ENCODE results near the gene TBX21.

TBX21 gene

DNA sequence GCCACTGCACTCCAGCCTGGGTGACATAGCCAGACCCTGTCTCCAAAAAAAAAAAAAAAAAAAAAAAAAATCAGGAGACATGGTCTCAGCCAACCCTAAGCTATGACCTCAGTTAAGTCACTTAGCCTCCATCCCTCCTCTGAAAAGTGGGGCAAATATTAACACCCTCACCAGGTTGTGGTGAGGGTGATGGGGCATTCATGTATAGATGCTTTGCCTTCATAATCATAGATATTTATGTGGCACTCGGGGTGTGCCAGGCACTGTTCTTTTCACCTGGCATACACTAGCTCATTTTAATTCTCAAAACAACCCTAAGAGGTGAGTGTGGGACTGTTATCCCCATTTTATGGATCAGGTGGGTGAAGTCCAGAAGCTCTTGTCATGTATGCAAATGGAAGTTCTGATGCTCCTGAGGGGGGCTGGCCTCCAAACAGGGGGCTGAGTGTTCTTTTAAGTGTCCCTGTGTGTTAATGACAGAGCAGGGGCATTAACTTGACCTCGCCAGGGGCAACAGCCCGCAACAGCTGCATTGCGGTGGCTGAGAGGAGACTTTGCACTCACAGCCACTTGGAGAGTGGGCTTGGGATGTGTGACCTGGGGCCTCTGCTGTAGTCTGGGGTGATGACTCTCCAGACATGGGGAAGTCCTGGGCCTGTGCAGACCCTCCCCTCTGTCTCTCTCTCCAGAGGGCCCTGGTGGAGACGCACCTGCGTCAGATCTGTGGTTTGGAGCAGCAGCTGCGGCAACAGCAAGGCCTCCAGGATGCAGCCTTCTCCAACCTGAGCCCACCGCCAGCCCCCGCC is 34.9 kb upstream of the TBX21 start:
- in situ Hi-C loops (cut with MboI; ENCODE audit: low sequenced_read_pairs), result no loop called here

DNA sequence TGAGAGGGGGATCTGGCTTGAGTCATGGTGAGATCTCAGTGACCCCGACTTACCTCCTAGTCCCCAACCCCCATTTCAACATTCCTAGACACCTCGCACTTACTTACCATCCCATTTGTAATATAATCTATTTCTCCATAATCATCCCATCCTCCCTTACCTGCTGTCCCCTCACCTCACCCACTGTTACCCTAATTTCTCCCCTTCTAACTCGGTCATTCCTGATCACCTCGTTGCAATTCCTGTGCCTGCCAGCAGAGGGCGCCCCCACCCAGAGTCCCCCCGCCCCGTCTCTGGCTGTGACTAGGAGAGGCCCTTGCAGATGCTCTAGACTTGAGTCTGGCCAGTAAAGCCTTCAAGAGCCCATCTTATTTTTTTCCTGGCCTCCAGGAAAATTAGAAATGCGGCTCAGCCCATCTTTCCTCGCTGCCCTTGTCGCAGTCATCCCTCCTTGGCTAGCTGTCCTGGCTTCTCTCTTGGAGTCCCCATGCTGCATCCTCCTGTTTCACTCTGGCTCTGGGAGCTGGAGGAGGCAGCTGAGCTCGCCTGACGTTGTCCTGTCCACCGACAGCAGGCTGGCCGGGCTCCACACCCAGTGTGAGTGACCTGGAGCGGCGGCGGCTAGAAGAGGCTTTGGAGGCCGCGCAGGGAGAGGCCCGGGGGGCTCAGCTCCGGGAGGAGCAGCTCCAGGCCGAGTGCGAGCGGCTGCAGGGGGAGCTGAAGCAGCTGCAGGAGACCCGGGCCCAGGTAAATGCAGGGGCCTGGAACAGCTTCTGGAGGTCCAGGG is 34.1 kb upstream of the TBX21 start:
- in situ Hi-C loops (cut with MboI; ENCODE audit: low sequenced_read_pairs), result no loop called here

DNA sequence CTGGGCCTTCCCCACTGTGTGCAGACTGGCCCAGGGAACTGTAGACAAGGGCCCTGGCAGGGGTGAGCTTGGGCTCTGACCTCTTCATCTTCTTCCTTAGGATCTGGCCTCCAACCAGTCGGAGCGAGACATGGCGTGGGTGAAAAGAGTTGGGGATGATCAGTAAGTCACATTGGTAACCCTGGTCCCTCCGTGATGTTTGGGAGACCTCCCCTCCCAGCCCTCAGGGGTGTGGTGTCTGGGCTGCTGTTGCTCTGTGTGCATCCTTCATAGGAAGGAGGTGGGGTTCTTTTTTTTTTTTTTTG is 33.5 kb upstream of the TBX21 start:
- in situ Hi-C loops (cut with MboI; ENCODE audit: low sequenced_read_pairs), result no loop called here

DNA sequence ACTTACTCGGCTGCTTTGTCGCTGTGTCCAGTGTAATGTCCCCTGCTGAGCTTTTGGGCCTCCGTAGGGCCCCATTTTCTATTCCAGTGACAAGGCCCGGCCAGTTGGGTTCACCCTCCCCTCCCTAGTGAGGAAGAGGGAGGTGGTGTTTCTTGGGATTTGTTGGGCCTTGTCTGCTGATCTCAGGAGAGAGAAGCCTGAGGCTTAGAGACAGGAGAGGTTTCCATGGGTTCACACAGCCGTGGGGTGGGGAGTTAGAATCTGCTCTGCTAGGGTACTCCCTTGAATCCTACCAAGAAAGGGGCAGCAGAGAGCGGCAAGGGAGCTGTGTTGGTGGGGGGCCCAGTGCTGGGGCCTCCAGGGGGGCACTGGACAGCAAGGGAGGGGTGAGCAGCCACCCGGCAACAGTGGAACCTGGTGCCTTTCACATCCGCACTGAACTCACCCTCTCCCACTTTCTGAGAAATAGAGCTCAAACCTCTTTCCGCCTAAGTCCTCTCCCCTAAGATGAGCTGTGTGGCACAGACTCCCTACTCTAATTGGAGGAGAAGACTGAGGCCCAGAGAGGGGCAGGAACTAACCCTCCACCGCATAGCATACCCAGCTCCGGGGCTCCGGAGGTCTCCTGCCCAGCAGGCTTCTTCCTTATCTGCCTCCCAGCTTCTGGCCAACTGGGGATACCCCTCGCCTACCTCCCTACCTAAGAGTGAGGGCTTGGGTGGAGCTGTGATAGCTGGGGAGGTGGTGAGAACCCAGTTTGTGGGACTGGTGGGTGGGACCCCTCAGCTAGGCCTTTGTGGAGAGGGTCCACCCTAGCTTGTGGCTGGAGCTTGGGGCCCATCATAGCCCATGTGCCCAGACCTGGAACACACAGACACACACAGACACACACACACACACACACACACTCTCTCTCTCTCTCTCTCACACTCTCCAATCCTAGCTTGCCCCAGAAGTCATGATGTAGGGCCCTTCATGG is 32.3 kb upstream of the TBX21 start:
- in situ Hi-C loops (cut with MboI; ENCODE audit: low sequenced_read_pairs), result no loop called here

DNA sequence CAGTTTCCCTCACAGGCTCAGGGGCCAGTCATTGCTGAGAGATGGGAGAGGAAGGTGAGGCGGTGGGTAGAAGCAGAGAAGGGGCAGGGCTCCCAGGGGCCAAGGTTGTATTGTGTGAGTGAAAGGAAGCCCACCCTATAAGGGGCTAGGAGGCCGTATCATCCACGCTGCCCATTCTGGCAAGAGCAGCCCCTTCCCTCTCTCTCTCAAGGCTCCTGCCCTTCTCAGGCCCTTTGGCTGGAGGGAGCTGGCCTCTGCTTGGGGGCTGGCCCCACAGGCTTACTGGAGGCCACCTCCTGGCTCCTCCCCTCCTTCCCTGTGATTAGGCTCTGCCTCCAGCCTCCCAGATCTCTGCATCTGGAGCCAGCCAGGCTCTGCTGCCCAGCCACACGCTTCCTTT is 31.4 kb upstream of the TBX21 start:
- in situ Hi-C loops (cut with MboI; ENCODE audit: low sequenced_read_pairs), result no loop called here

DNA sequence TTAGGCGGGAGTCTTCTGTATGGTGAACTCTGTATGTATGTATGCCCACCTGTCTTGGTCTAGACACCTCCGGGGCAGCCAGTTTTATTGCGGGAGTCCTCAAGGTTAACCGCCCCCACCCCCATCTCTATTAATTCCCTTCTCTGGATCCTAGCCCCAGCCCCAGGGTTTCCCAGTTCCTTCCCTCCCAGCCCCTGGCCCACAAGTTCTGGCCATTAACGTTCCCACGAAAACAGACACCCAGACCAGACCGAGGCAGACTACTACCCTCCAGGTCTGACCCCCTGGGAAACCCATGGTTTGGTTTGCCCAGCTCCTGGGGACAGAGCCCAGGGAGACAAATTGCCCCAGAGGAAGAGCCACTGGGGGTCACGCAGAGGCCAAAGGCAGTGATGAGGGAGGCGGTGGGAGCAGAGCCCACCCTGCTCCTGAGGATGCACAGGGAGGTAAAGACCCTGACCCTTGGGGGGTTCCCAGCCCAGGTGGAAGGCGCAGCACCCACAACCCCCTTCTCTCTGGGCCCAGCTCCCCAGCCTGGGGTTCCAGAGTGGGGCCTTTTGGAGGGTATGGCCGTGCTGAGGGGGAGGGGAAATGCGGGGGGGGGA is 30.5 kb upstream of the TBX21 start:
- in situ Hi-C loops (cut with MboI; ENCODE audit: low sequenced_read_pairs), result no loop called here

DNA sequence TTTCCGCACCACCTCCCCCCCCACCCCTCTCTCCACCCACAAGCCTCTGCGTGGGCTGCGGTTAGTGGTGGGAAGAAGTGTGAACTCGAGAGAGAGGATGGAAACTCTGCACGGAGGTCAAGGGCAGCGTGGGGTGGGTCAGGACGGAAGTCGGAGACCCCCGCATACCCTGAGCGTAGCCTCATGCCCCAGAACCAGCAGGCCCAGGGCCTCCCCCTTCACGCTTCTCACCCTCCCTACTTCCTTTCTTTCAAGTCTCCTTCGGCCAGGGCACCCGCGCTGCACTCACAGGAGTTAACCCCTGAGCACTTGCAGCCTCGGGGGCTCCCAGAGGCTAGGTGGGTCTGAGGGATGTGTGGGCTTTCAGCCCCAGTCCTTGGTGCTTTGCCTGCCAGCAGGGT is 29.8 kb upstream of the TBX21 start:
- in situ Hi-C loops (cut with MboI; ENCODE audit: low sequenced_read_pairs), result no loop called here

DNA sequence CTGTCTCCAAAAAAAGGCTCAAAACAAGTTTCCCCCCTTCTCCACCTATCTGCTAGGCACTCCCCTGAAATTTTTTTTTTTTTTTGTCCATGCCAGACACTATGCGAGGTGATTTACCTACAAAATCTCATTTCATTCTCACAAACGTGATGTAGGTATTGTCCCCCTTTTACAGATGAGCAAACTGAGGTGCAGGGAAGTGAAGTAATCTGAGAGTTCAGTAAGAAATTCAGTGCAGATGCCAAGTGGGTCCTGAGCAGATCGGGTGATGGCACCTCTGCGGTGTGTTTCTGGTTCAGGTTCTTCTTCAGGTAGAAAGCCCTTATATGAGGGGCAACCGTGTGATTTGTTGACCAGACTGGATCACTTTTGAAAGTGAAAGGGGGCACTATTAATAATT is 29.4 kb upstream of the TBX21 start:
- in situ Hi-C loops (cut with MboI; ENCODE audit: low sequenced_read_pairs), result no loop called here

DNA sequence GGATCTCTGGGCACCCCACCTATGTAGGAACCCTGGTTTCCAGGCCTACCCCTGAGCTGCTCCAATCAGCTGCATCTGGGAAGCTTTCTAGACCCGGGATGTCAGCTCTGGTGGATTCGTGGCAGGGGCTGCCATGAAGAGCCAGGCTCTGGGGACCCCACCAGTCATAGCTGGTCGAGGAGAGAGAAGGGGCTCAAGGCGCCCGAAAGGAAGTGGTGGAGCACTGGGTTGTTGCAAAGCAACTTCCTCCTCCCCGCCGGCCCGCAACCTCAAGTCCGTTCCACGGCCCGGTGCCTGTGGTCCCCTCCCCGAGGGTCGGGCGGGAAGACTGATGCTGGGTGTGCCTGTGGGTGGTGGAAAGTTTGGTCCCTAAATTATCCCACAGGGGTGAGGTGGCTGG is 28.9 kb upstream of the TBX21 start:
- in situ Hi-C loops (cut with MboI; ENCODE audit: low sequenced_read_pairs), result no loop called here

DNA sequence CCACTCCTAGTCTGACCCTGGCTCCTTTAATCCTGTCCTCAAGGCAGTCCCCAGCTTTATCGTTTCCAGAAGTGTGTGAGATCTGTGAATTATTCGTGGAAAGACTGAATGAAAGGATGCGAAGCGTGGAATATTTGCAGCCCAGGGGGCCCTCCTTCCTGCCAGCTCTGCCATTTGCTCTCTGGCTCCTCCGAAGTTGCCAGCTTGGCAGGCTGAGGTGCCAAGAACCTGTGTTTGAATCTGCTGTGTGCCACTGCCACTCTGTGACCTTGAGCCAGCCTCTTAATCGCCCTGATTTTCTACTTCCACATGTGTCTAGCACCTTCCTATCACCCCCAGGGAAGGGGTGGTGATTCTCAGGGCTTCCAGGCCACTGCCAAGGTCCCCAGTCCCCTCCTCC is 28.3 kb upstream of the TBX21 start:
- in situ Hi-C loops (cut with MboI; ENCODE audit: low sequenced_read_pairs), result no loop called here

DNA sequence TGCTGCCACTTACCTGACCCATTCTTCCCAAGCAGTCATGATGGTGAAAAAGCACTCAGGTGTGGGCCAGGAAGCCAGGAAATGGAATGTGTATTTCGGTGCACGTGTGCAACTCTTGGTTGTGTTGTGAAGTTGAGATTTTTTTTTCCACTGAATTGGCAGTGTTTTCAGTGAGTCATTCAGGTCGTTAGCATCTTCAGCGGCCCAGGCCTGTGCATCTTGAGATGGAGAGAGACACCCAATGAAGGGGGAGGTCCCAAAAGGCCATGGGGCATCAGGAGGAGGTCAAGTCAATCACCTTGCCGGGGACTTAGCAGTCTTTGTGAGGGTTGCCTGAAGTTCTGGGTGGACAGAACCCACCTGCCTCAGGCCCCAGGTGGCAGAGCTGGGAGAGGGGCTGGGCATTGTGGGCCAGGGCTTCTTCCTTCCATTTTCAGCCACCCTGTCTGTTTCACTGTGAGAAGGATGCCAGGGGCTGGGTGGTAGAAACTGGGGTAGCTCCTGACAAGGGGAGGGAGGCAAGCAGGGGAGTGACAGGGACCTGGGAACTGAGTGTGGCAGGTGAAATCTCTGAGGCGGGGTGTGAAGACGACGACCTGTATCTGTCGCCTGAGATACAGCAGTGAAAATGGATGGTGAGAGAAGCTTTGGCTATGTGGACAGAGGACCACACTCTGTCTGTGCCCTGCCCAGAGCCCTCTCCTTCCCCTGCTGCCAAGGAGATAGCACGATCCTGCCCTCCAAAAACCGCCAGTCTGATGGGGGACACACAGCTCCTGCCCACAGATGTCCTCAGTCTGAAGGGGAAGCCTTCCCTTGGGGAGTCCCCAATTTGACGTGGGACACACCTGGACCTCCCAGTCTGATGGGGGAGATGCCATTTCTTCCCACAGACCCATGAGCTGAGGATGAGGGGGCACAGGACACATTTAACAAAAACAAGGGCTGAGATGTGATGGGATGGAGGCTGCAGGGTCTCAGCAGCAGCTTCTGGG is 27.2 kb upstream of the TBX21 start:
- in situ Hi-C loops (cut with MboI; ENCODE audit: low sequenced_read_pairs), result no loop called here

DNA sequence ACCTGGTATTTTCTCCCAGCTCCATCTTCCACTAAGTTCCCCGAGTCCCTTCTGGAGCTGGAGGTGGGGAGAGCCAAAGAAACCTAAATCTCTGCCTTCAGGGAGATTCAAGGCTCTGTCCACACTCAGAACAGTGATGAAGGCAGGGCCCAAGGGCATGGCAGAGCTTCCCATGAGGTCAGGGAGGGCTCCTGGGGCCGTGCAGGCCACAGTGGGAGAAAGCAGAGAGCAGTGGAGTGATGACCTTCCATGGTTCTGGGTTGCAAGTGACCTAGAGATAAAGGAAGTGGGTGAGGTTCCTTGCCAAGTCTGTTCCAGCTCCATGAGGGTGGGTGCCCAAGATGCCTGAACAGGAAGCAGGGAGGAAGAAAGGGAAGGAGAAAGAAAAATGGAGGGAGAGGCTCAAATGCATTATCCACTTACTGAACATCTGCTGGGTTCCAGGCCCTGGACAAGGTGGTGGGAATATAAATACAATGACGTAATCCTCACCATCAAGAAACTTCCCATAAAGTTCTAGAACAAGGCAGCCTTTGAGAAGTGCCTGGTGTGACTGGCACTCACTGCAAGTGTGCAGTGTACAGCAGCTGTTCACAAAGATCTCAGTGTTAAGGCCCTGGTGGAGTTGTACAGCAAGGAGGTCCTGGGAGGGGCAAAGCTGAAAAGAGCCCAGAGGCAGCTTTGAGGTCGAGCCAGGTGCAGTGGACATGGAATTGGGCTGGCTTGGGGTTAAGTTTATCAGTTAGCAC is 25.8 kb upstream of the TBX21 start:
- in situ Hi-C loops (cut with MboI; ENCODE audit: low sequenced_read_pairs), result no loop called here

DNA sequence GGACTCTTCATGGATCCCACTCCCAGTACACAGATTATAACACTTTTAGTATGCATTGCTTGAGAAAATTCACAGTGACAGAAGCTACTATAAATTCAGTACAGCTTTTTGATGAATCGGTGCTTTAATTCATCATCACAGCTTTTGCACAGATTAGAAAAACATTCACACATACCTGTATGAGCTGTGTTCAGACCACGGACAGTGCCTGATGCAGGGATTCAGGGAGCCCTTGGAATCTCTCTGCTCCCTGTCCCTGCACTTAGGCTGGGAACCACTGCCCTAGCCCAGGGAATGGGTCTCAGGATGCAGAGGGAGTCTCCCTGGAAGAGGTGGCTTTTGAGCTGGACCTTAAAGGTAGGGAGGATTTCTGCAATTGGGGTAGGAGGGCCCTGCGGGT is 25.2 kb upstream of the TBX21 start:
- in situ Hi-C loops (cut with MboI; ENCODE audit: low sequenced_read_pairs), result no loop called here

DNA sequence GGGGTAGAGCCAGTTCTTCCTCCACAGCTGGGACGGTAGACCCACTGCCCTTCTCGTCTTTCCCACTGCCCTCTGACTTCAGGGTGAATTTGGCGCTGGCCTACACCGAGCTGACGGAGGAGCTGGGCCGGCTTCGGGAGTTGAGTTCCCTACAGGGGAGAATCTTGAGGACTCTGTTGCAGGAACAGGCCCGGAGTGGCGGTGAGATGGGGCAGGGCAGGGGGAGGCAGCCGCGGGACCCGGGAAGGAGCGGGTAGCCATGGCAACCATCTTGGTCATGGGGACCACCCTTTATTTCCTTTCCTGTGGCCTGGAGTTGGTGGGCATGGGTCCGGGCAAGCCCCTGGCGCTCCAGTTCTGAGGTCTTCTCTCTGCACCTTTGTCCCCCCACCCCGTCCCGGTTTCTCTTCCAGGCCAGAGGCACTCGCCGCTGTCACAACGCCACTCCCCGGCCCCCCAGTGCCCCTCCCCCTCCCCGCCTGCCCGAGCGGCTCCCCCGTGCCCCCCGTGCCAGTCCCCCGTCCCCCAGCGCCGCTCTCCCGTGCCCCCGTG is 24.6 kb upstream of the TBX21 start:
- in situ Hi-C loops (cut with MboI; ENCODE audit: low sequenced_read_pairs), result no loop called here

DNA sequence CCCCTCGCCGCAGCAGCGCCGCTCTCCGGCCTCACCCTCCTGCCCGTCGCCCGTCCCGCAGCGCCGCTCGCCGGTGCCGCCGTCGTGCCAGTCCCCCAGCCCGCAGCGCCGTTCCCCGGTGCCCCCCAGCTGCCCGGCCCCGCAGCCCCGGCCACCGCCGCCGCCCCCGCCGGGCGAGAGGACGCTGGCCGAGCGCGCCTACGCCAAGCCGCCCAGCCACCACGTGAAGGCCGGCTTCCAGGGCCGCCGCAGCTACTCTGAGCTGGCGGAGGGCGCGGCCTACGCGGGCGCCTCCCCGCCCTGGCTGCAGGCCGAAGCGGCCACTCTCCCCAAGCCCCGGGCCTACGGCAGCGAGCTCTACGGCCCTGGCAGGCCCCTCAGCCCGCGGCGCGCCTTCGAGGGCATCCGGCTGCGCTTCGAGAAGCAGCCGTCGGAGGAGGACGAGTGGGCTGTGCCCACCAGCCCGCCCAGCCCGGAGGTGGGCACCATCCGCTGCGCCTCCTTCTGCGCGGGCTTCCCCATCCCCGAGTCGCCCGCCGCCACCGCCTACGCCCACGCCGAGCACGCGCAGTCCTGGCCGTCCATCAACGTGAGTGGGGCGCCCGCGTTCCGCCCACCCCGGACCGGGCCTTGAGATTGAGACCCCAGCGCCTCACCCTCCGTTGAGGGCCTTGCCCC is 24.0 kb upstream of the TBX21 start:
- in situ Hi-C loops (cut with MboI; ENCODE audit: low sequenced_read_pairs), result no loop called here

DNA sequence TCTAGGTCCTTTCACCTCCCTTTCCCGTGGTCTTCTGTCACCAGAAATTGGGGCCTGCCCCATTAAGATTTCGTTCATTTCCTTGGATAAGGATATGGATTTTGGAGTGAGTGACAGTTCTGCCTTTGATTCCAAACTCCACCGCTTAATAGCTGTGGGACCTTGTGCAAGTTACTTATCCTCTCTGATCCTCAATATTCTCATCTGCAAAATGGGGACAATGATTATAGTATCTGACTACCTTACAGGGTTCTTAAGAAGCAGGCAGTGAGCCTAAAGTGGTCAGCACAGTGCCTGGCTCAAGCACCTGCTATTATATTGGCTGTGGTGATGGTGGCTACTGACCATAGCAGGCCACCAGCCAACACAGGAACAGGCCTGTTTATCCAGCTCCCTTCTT is 23.4 kb upstream of the TBX21 start:
- in situ Hi-C loops (cut with MboI; ENCODE audit: low sequenced_read_pairs), result no loop called here

DNA sequence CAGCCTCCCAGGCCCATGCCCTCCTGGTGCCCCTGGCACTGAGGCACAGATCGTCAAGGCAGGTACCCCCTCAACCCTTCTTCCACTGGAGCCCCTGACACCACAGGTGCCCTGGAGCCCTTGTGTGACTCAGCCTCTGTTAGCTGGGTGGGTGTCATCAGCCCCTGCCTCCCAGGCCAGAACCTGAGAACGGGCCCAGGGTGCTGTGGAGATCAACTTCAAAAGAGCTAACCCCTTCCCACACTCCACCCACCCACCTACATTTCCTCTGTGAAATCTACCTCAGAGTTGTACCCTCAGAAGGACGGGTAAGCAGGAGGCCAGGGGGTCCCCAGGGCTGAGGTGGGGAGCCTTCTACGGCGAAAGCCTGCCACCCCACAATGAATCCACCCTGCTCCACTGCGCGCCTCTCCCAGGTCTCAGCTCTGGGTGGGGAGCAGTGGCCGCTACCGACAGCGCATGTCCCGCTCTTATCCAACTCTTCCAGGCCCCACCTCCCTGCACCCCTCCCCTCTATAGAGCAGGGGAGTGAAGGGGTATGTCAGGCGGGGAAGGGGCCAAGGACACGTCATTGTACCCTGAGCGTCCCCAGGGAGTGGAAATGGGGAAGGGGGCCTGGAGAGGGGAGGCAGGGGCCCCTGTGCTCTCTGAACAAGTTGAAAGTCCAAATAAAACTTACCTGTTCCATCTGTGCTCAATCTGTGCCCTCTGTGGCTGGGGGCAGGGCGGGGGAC is 21.5 kb upstream of the TBX21 start:
- in situ Hi-C loops (cut with MboI; ENCODE audit: low sequenced_read_pairs), result no loop called here
